22Rv1 (cell line): ENCODE results near the gene AAGAB.

Experiments used
- H3K27ac ChIP-seq: fragments of 450-650 bp; 2 replicates; pipeline ENCODE4 v1.5.1; 2017
- CTCF ChIP-seq: fragments of 450-650 bp; IDR thresholded peaks from 2 replicates; pipeline ENCODE4 v1.5.1; 2017; ENCODE audit warnings: mild to moderate bottlenecking
- ZFX ChIP-seq: fragments of 450-650 bp; IDR thresholded peaks from 2 replicates; pipeline ENCODE4 v1.6.1; 2017; ENCODE audit warnings: antibody characterized with exemption, borderline replicate concordance

The AAGAB gene

GRCh38 chr15:67218428-67218827 lies 36.0 kb downstream of the AAGAB start:
- TF ChIP-seq ZFX (no peak), CTCF (no peak)
- no peak overlapping the region for H3K27ac ChIP-seq

- TF ChIP-seq ZFX (no peak), CTCF (no peak)
- H3K27ac ChIP-seq: no peak overlapping the region
Observed at GRCh38 chr15:67216859-67217258, 37.6 kb downstream of the AAGAB start.

- TF ChIP-seq ZFX (no peak), CTCF (no peak)
- no peak overlapping the region for H3K27ac ChIP-seq
Observed at GRCh38 chr15:67215102-67215501, 39.4 kb downstream of the AAGAB start.

GRCh38 chr15:67212684-67213367 lies 41.6 kb downstream of the AAGAB start:
- no peak for TF ChIP-seq CTCF
- no peak for TF ChIP-seq ZFX
- H3K27ac ChIP-seq: no peak overlapping the region

GRCh38 chr15:67210555-67211168 lies 43.8 kb downstream of the AAGAB start:
- TF ChIP-seq ZFX (no peak), CTCF (no peak)
- no peak overlapping the region for H3K27ac ChIP-seq

- TF ChIP-seq CTCF: no peak
- no peak for TF ChIP-seq ZFX
- H3K27ac ChIP-seq: no peak overlapping the region
Observed at GRCh38 chr15:67208396-67208795, 46.1 kb downstream of the AAGAB start.

GRCh38 chr15:67207555-67208207 lies 46.8 kb downstream of the AAGAB start:
- no peak overlapping the region for H3K27ac ChIP-seq
- TF ChIP-seq CTCF: no peak
- no peak for TF ChIP-seq ZFX
